AG04450 (cell line): ENCODE data around the gene RARG. TPM values are rescaled to one million over a fixed set of nuclear protein-coding genes. Genes with fewer than 3 reads are reported as not detected.
"Not testable (repeated sequence)": the region's sequence is repeated elsewhere in the genome, so short reads cannot be mapped to it uniquely, and the experiment has no call there.

Experiments
- CTCF ChIA-PET: fragments of 300-600, 350-600 bp; formaldehyde crosslinking; extraction: SDS; loops from one replicate; lab custom pipeline; 2022; ENCODE audit warnings: antibody characterized with exemption, inconsistent platforms; lab: Charles Lee
- POLR2A ChIA-PET: fragments of 350-600 bp; formaldehyde crosslinking; extraction: SDS; loops from one replicate; lab custom pipeline; 2021; ENCODE audit warnings: antibody characterized with exemption, inconsistent platforms; lab: Yijun Ruan, JAX
- DNase-seq: peaks from one replicate; pipeline ENCODE4 v3.0.0-alpha.2; 2011; ENCODE audit warnings: low read depth, low spot score
- H3K27ac ChIP-seq: one replicate; pipeline ENCODE4 v1.5.1; 2012; ENCODE audit warnings: low read depth, low read length, control low read depth
- H3K27me3 ChIP-seq: one replicate; pipeline ENCODE4 v1.6.0; 2012; ENCODE audit warnings: low read length; ENCODE audit not compliant: control insufficient read depth, insufficient read depth
- H3K4me3 ChIP-seq: 2 replicates; pipeline ENCODE4 v1.5.1; 2011; ENCODE audit warnings: mild to moderate bottlenecking, low read depth, low read length, control low read depth
- H3K9me3 ChIP-seq: 2 replicates; pipeline ENCODE4 v1.5.1; 2012; ENCODE audit warnings: low read length; ENCODE audit not compliant: control insufficient read depth, insufficient read depth
- CTCF ChIP-seq: IDR thresholded peaks from 2 replicates; pipeline ENCODE4 v1.5.1; 2011; ENCODE audit warnings: low read depth, low read length, control low read depth, inconsistent platforms
- polyA plus RNA-seq: library from polyadenylated mRNA; depleted of rRNA; stranded (reverse); fragments of >200 nt; gene quantifications from 2 replicates; pipeline ENCODE4 v1.2.3, GENCODE V29; 2011

RARG gene
- polyA plus RNA-seq, 1 experiment = 20.1 TPM

GRCh38 chr12:53179687-53180219 is 52.3 kb downstream of the RARG start:
- peak overlapping the region; percentile 95 for H3K27ac ChIP-seq
- no peak for TF ChIP-seq CTCF
- CTCF ChIA-PET = interaction anchor here (0.6 to 1.6 kb wide), 7 partner anchors 20 to 312 kb away, joined by 3 to 6 read pairs (median 5); no protein-coding TSS in a partner anchor
- H3K27me3 ChIP-seq = no peaks in the 10 kb centered on the region
- peak overlapping the region; percentile 78 for H3K4me3 ChIP-seq
- no peak for DNase-seq
- POLR2A ChIA-PET = interaction anchor here (0.6 to 2.4 kb wide), 13 partner anchors 8 to 325 kb away, joined by 3 to 16 read pairs (median 6); partner anchors contain the start of gene SPRYD3
- H3K9me3 ChIP-seq = no peaks in the 10 kb centered on the region

GRCh38 chr12:53178803-53179202 is 53.2 kb downstream of the RARG start:
- H3K27ac ChIP-seq, H3K27me3 ChIP-seq, DNase-seq, H3K4me3 ChIP-seq, H3K9me3 ChIP-seq: not testable (repeated sequence)
- ChIA-PET POLR2A (interaction anchor here (0.7 kb wide), 1 partner anchor 19 kb away, joined by 4 read pairs; no protein-coding TSS in a partner anchor), CTCF (interaction anchor here (1.2 to 1.6 kb wide), 3 partner anchors 19 to 113 kb away, joined by 5 to 6 read pairs (median 6); no protein-coding TSS in a partner anchor)

GRCh38 chr12:53177447-53177846 is 54.6 kb downstream of the RARG start:
- H3K9me3 ChIP-seq, DNase-seq, POLR2A ChIA-PET, H3K4me3 ChIP-seq, H3K27me3 ChIP-seq, H3K27ac ChIP-seq: not testable (repeated sequence)
- CTCF ChIA-PET = interaction anchor here (0.6 to 1.3 kb wide), 3 partner anchors 18 to 111 kb away, joined by 3 to 4 read pairs (median 3); no protein-coding TSS in a partner anchor

GRCh38 chr12:53176750-53177149 is 55.3 kb downstream of the RARG start:
- no peak for TF ChIP-seq CTCF
- CTCF ChIA-PET = interaction anchor here (0.6 to 2.3 kb wide), 3 partner anchors 16 to 110 kb away, joined by 3 to 16 read pairs (median 3); no protein-coding TSS in a partner anchor
- no peak for DNase-seq
- H3K27ac ChIP-seq = no peak overlapping the region
- H3K9me3 ChIP-seq = no peaks in the 10 kb centered on the region
- POLR2A ChIA-PET = no interaction called here
- no peaks in the 10 kb centered on the region for H3K27me3 ChIP-seq
- no peak overlapping the region for H3K4me3 ChIP-seq

GRCh38 chr12:53174881-53175491 is 57.0 kb downstream of the RARG start:
- POLR2A ChIA-PET = no interaction called here
- CTCF ChIA-PET = interaction anchor here (0.7 to 2.3 kb wide), 5 partner anchors 9 to 115 kb away, joined by 3 to 16 read pairs (median 3); no protein-coding TSS in a partner anchor
- Histone ChIP-seq H3K27me3 (no peaks in the 10 kb centered on the region), H3K4me3 (no peak overlapping the region), H3K9me3 (no peaks in the 10 kb centered on the region), H3K27ac (no peak overlapping the region)
- peak; percentile 35; the same call in 1 of the 2 replicates for TF ChIP-seq CTCF
- no peak for DNase-seq
